OCI-LY1 (cell line): ENCODE measurements around the gene MYOZ1.
"Not testable (repeated sequence)": the region's sequence is repeated elsewhere in the genome, so short reads cannot be mapped to it uniquely, and the experiment has no call there.

Experiments used
- H2AFZ ChIP-seq: fragments of 200-600 bp; sonication (generic), shearing (Covaris generic); 2 replicates; pipeline ENCODE4 v1.6.0; 2014; ENCODE audit warnings: antibody characterized with exemption, mild to moderate bottlenecking, low read length
- H3F3A ChIP-seq: fragments of 200-600 bp; sonication (generic), shearing (Covaris generic); 2 replicates; pipeline ENCODE4 v1.6.0; 2014; ENCODE audit warnings: mild to moderate bottlenecking, antibody characterized with exemption, low read length, moderate library complexity; ENCODE audit not compliant: insufficient read depth
- H3K27ac ChIP-seq: fragments of 200-600 bp; sonication (generic); 2 replicates; pipeline ENCODE4 v1.5.1; 2014; ENCODE audit warnings: low read length, mixed run types, mild to moderate bottlenecking, low read depth; ENCODE audit not compliant: poor library complexity, severe bottlenecking
- H3K27me3 ChIP-seq: fragments of 200-600 bp; sonication (generic); 2 replicates; pipeline ENCODE4 v1.6.0; 2014; ENCODE audit warnings: antibody characterized with exemption, mild to moderate bottlenecking, low read length, moderate library complexity; ENCODE audit not compliant: insufficient read depth
- H3K36me3 ChIP-seq: fragments of 200-600 bp; sonication (generic); 2 replicates; pipeline ENCODE4 v1.6.1; 2014; ENCODE audit warnings: mild to moderate bottlenecking, antibody characterized with exemption, low read length, moderate library complexity, mixed read lengths; ENCODE audit not compliant: insufficient read depth
- H3K4me1 ChIP-seq: fragments of 200-600 bp; sonication (generic); 2 replicates; pipeline ENCODE4 v1.5.1; 2014; ENCODE audit warnings: mild to moderate bottlenecking, low read length, moderate library complexity; ENCODE audit not compliant: insufficient read depth, severe bottlenecking
- H3K4me2 ChIP-seq: fragments of 200-600 bp; sonication (generic), shearing (Covaris generic); 2 replicates; pipeline ENCODE4 v1.6.1; 2014; ENCODE audit warnings: low read length
- H3K4me3 ChIP-seq: fragments of 200-600 bp; sonication (generic); 2 replicates; pipeline ENCODE4 v1.5.1; 2014; ENCODE audit warnings: low read length, low read depth, mild to moderate bottlenecking, mixed read lengths; ENCODE audit not compliant: poor library complexity, severe bottlenecking
- H3K79me2 ChIP-seq: fragments of 200-600 bp; shearing (Covaris generic); 2 replicates; pipeline ENCODE4 v1.6.1; 2016; ENCODE audit warnings: mixed run types, low read length, mixed read lengths; ENCODE audit not compliant: insufficient read depth
- H3K9ac ChIP-seq: fragments of 200-600 bp; sonication (generic), shearing (Covaris generic); 2 replicates; pipeline ENCODE4 v1.6.1; 2014; ENCODE audit warnings: mild to moderate bottlenecking, low read length, mixed read lengths
- H3K9me2 ChIP-seq: fragments of 200-600 bp; sonication (generic), shearing (Covaris generic); 2 replicates; pipeline ENCODE4 v1.6.1; 2014; ENCODE audit warnings: low read depth, mild to moderate bottlenecking, low read length, mixed read lengths
- H3K9me3 ChIP-seq: fragments of 200-600 bp; shearing (Covaris generic); 2 replicates; pipeline ENCODE4 v1.6.1; 2014; ENCODE audit warnings: low read length, mixed read lengths
- H4K20me1 ChIP-seq: fragments of 200-600 bp; sonication (generic), shearing (Covaris generic); 2 replicates; pipeline ENCODE4 v1.6.0; 2016; ENCODE audit warnings: mild to moderate bottlenecking, low read length; ENCODE audit not compliant: insufficient read depth
- EZH2 ChIP-seq: fragments of 200-600 bp; sonication (generic), shearing (Covaris generic); IDR thresholded peaks from 2 replicates; pipeline ENCODE4 v1.8.0; 2017; ENCODE audit warnings: borderline replicate concordance, mixed run types, mild to moderate bottlenecking, antibody characterized with exemption, low read length, moderate library complexity, mixed read lengths
- TF ChIP-seq, protein P1 (sequence below): fragments of 200-600 bp; sonication (generic), shearing (Covaris generic); IDR thresholded peaks from 2 replicates; pipeline ENCODE4 v1.5.1; 2017; ENCODE audit warnings: mild to moderate bottlenecking, antibody characterized with exemption, low read length, moderate library complexity, mixed read lengths

MYOZ1 gene, protein sequence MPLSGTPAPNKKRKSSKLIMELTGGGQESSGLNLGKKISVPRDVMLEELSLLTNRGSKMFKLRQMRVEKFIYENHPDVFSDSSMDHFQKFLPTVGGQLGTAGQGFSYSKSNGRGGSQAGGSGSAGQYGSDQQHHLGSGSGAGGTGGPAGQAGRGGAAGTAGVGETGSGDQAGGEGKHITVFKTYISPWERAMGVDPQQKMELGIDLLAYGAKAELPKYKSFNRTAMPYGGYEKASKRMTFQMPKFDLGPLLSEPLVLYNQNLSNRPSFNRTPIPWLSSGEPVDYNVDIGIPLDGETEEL

DNA sequence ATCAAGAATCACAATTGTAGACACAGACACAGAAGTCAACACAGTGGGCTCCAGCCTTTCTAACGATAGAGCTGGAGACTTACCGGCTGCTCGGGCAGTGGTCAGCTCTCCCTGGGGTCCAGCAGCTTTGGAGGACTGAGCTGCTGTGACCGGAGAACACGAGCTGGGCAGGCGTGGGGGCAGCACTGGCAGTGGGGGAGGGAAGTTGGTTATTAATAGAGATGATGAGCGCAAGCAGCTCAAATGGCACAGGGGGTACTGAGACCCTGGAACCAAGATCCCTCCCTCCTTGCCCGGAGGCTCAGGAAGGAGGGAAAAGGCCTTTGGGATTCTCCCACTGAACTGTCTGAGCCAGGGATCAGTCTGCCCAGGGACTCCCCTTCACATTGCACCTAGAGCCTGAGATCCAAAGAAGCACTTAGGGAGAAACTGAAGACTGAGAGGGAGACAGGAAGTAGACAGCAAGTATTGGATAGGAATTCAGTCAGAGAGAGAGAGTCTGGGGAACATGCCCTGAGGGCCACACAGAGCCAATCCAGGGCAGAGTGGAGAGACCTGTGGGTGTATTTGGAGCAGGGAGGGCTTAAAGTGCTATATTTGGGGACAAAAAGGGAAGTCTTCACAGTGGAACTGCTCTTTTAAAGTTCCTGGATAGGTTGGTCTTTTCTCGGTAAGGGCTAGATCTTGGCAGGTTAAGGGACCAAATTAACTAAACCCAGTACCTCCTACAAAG lies at the start of gene MYOZ1:
Gene MYOZ1 (minus strand): TSS at position 147 of the 733 bp plus-strand sequence. CDS start 1,457 bp downstream, outside the sequence.
- Histone ChIP-seq H3K9me2 (no peaks in the 10 kb centered on the region), H3K9me3 (no peaks in the 10 kb centered on the region), H3K4me1 (no peaks in the 10 kb centered on the region), H3K27me3 (no peaks in the 10 kb centered on the region), H3K4me2 (no peak within 1 kb of the TSS), H3F3A (no peaks in the 10 kb centered on the region), H3K27ac (no peak within 1 kb of the TSS), H4K20me1 (no peaks in the 10 kb centered on the region), H3K9ac (no peak within 1 kb of the TSS), H3K36me3 (no peaks in the 10 kb centered on the region), H2AFZ (no peak within 1 kb of the TSS), H3K79me2 (no peaks in the 10 kb centered on the region), H3K4me3 (no peak within 1 kb of the TSS)
- no peak for TF ChIP-seq EZH2
- TF ChIP-seq, protein P1, sequence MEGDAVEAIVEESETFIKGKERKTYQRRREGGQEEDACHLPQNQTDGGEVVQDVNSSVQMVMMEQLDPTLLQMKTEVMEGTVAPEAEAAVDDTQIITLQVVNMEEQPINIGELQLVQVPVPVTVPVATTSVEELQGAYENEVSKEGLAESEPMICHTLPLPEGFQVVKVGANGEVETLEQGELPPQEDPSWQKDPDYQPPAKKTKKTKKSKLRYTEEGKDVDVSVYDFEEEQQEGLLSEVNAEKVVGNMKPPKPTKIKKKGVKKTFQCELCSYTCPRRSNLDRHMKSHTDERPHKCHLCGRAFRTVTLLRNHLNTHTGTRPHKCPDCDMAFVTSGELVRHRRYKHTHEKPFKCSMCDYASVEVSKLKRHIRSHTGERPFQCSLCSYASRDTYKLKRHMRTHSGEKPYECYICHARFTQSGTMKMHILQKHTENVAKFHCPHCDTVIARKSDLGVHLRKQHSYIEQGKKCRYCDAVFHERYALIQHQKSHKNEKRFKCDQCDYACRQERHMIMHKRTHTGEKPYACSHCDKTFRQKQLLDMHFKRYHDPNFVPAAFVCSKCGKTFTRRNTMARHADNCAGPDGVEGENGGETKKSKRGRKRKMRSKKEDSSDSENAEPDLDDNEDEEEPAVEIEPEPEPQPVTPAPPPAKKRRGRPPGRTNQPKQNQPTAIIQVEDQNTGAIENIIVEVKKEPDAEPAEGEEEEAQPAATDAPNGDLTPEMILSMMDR, result no peak

DNA sequence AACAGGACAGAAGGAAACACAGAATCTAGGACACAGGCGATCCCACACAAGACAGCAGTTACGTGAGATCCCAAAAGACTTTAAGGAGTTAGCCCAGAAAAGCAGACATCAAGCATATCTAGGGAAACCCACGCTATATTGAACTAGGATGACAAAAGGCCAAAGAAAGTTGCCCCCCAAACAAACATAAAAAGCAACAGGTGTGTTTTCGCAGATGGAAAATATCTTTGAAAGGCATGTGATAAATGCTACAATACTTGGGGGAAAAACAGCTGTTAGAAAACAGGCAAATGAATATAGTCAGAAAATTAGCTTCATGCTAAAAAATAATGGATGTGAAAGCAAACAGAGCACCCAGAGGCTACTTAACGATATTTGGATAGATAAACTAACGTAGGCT lies 49.5 kb upstream of the MYOZ1 start:
- H3K9me3 ChIP-seq, H3K9me2 ChIP-seq, H3K4me3 ChIP-seq, H2AFZ ChIP-seq, H4K20me1 ChIP-seq, H3K27ac ChIP-seq, H3K36me3 ChIP-seq, H3K9ac ChIP-seq, H3K4me1 ChIP-seq, H3F3A ChIP-seq, H3K4me2 ChIP-seq, H3K79me2 ChIP-seq, H3K27me3 ChIP-seq: not testable (repeated sequence)

DNA sequence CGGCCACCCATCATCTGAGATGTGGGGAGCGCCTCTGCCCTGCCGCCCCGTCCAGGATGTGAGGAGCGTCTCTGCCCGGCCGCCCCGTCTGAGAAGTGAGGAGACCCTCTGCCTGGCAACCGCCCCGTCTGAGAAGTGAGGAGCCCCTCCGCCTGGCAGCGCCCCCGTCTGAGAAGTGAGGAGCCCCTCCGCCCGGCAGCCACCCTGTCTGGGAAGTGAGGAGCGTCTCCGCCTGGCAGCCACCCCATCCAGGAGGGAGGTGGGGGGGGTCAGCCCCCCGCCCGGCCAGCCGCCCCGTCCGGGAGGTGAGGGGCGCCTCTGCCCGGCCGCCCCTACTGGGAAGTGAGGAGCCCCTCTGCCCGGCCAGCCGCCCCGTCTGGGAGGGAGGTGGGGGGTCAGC lies 48.3 kb upstream of the MYOZ1 start:
- not testable (repeated sequence) for H3F3A ChIP-seq

DNA sequence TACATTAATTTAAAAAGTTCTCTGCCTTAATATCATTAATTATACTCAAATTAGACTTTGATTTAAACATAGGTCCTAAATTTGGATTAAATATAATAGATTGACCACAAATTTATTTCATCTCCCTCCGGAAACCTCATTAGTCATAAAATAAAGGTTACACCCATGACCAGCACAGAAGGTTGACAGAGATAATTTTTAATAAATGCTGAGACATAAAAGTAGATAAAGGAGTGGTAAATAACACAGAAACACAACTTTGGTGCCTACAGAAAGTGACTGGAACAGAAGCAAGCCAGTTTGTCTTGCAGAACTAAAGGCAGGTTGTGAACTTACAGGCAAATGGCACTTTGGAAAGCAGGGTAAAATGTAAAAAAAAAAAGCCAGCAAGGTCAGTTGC lies 46.4 kb upstream of the MYOZ1 start:
- H3K4me2 ChIP-seq, H3K9ac ChIP-seq, H3K4me3 ChIP-seq, H3K27ac ChIP-seq, H3K4me1 ChIP-seq, H3K9me3 ChIP-seq, H3K36me3 ChIP-seq, H3K27me3 ChIP-seq, H2AFZ ChIP-seq, H4K20me1 ChIP-seq, H3F3A ChIP-seq, H3K79me2 ChIP-seq, H3K9me2 ChIP-seq: not testable (repeated sequence)

More for the DNA sequence above, 48.3 kb upstream of the MYOZ1 start:
- H3K79me2 ChIP-seq, H3K9me3 ChIP-seq, H3K4me2 ChIP-seq, H4K20me1 ChIP-seq, H3K36me3 ChIP-seq, H3K4me3 ChIP-seq, H3K9me2 ChIP-seq, H2AFZ ChIP-seq, H3K4me1 ChIP-seq, H3K9ac ChIP-seq, H3K27me3 ChIP-seq, H3K27ac ChIP-seq: not testable (repeated sequence)

DNA sequence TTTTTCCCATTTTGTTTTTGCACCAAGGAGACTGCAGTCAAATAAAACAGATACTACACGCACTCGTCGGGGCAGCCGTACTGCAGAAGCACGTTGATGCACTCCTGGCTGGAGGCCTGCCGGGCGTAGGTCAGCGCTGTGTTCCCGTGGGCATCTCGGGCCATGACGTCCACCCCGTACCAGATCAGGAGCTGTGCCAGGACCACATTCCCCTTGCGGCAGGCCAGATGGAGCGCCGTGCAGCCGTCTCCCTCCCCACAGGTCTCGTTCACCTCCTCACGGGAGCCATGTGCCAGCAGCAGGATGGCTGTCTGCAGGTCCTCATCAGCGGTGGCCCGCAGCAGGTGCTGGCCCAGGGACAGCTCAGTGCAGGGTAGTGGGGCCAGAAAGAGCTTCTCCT lies 33.3 kb upstream of the MYOZ1 start:
- H3F3A ChIP-seq, H2AFZ ChIP-seq, H3K4me1 ChIP-seq, H3K4me2 ChIP-seq, H3K79me2 ChIP-seq, H3K27ac ChIP-seq, H3K27me3 ChIP-seq, H3K9me3 ChIP-seq, H3K4me3 ChIP-seq, H3K9me2 ChIP-seq, H4K20me1 ChIP-seq, H3K36me3 ChIP-seq, H3K9ac ChIP-seq: not testable (repeated sequence)

DNA sequence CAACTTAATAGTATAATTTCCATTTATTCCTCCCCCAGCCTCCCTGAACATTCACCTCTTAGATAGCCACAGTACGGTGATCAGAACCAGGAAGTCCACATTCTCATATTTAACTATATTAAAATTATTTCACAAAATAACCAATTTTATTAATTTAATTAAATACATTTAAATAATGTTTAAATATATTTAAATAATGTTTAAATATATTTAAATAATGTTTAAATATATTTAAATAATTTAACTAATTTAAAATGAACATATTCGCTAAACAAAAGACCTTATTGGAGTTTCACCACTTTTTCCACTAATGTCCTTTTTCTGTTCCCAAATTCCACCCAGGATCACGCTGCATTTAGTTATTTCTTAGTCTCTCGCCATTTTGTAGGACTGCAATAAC lies 27.1 kb upstream of the MYOZ1 start:
- not testable (repeated sequence) for H3K79me2 ChIP-seq, H3K9me3 ChIP-seq, H3K4me1 ChIP-seq, H3F3A ChIP-seq, H3K4me2 ChIP-seq, H3K36me3 ChIP-seq, H3K27me3 ChIP-seq, H2AFZ ChIP-seq, H4K20me1 ChIP-seq, H3K9me2 ChIP-seq, H3K4me3 ChIP-seq, H3K9ac ChIP-seq, H3K27ac ChIP-seq
